Stimulated activated CD4-positive, alpha-beta T cell treated with anti-CD3 and anti-CD28 coated beads, Interleukin-1b, Interleukin-23, amount 100 ng/mL, for 1 hour (primary cell): ENCODE results near the gene RBCK1.

Source experiments
- DNase-seq, 2 donors: peaks; one replicate each; pipeline ENCODE4 v3.0.0-alpha.2; 2020; ENCODE audit warnings: low read depth in 2 of 2

RBCK1 gene

DNA sequence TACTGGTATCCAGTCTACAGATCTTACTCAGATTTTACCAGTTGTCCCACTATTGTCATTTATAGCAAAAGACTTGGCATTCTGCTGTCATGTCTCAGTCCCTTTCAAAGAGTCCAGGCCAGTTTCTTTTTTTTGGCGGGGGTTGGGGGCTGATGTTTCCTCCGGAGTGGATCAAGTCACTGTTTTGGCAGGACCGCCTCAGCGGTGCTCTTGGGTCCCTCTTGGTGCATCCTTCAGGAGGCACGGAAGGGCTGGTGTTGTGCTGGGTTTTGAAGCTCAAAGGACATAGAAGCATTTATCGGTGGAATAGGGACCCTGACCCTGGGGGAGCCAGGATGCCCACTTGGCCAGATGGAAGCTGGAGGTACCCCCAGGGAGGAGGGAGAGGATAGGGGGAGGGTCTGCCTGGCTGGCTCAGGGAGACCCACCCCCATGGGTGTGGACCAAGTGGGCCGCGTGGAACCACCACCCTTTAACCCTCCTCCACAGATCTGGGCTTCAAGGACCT lies 10.8 kb downstream of the RBCK1 start:
- no peak for DNase-seq

DNA sequence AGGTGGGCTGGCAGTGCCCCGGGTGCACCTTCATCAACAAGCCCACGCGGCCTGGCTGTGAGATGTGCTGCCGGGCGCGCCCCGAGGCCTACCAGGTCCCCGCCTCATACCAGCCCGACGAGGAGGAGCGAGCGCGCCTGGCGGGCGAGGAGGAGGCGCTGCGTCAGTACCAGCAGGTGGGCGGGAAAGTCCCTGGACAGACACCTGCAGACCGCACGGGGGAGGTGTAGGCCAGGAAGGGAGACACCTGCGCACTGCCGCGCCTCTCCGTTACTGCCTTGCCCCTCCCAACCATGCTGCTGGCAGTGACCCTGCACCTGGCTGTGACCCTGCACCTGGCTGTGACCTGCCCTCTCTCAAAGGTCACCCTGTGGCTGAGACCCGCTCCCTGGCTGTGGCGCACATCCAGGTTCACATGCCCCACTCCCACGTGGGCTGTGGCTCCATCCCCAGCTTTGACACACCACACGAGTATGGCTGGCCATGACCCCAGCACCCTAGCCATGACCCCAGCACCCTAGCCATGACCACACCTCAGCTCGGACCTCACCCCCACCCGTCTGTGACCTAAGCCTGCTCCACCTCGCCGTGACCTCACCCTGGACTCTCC lies 11.6 kb downstream of the RBCK1 start:
- no peak for DNase-seq

DNA sequence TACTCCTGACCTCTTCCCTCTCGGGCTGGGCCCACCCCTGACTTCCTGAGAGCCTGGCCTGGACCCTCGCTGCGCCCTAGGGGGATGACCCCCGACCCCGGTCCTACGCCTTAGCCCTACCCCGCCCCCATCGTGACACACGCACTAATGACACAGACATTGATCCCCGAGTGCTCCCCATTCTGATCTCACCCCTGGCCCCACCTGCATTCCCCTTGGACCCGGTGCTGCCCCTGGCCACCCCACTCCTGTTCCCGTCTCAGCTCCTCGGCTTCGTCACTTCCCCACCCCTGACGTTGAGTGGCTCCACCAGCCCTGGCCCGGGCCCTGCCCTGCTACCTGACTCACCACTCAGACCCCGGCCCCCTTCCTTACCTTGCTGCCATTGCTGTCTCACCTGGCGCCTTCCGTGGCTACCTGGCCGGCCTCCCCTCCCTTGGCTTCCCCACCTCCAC lies 12.1 kb downstream of the RBCK1 start:
- no peak for DNase-seq

DNA sequence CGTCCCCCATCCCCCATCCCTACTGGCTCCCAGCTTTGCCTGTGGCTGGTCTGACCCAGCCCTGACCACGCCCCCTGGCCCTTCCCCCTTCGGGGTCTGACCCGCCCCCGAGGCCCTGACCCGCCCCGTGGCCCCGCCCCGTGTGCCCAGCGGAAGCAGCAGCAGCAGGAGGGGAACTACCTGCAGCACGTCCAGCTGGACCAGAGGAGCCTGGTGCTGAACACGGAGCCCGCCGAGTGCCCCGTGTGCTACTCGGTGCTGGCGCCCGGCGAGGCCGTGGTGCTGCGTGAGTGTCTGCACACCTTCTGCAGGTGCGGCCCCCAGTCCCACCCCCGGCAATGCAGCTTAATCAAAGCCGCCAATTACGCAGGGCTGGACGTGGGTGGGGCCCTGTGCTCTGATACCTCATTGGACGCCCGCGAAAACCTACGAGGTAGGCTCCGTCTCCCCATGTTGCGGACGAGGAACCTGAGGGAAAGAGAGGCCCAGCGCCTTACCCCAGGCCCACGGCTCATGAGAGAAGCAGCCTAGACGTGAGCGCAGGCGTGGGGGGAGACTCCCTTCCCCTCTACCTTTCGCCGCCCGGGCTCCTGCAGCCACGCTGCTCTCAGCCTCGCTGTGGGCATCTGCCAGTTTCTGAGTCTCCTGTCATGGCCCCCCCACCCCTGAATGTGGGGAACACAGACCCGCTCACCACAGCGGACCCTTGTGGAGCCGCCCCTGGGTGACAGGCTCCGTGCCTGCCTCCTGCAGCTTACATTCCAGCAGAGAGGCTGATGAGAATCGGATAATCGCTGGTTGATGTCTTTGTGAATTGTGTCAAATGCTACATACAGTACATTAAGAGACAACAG lies 12.8 kb downstream of the RBCK1 start:
- DNase-seq = no peak

DNA sequence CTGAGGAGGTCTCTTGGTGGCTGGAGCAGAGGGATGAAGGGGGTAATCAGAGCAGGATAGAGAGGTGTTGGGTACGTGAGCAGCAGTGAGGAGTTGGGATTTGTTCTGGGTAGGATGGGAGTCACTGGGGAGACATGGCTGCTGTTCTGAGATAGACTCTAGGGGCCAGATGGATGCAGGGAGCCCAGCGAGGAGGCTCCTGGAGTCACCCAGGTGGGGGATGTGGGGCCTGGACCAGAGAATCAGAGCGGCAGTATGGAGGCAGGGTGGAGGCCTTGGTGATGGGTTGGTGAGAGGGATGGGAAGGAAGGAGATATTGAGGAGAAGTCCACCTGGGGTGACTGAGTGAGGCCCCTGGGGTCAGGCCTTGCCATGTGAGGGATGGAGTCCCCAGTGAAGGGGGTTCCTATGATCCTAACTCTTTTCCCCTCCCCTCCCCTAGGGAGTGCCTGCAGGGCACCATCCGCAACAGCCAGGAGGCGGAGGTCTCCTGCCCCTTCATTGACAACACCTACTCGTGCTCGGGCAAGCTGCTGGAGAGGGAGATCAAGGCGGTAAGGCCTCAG lies 13.7 kb downstream of the RBCK1 start:
- no peak for DNase-seq

DNA sequence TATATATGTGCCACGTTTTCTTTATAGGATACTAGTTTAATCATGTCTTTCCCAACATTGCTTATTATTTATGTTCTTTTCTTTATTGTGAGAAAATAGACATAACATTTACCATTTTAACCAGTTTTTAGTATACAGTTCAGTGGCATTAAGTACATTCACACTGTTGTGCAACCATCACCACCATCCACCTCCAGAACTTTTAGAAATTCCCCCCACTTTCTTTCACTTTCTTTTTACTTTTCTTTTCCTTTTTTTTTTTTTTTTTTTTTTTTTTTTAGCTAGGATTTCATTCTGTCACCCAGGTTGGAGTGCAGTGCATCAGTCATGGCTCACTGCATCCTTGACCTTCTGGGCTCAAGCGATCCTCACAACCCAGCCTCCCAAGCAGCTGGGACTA lies 18.5 kb downstream of the RBCK1 start:
- no peak for DNase-seq

DNA sequence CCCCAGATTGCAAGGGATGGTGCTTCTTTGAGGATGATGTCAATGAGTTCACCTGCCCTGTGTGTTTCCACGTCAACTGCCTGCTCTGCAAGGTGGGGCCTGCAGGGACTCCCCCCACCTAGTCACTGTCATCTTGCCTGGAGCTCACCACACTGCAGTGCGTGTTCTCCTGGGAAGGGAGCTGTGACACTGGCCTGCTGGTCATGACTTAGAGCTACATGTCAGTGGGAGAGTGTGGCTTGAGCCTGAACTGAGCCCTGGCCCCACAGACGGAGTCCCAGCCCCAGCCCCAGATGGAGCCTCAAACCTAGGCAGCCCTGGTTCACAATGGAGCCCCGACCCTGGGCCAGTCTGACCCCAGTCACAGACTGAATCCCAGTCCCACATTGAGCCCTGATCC lies 19.3 kb downstream of the RBCK1 start:
- no peak for DNase-seq

DNA sequence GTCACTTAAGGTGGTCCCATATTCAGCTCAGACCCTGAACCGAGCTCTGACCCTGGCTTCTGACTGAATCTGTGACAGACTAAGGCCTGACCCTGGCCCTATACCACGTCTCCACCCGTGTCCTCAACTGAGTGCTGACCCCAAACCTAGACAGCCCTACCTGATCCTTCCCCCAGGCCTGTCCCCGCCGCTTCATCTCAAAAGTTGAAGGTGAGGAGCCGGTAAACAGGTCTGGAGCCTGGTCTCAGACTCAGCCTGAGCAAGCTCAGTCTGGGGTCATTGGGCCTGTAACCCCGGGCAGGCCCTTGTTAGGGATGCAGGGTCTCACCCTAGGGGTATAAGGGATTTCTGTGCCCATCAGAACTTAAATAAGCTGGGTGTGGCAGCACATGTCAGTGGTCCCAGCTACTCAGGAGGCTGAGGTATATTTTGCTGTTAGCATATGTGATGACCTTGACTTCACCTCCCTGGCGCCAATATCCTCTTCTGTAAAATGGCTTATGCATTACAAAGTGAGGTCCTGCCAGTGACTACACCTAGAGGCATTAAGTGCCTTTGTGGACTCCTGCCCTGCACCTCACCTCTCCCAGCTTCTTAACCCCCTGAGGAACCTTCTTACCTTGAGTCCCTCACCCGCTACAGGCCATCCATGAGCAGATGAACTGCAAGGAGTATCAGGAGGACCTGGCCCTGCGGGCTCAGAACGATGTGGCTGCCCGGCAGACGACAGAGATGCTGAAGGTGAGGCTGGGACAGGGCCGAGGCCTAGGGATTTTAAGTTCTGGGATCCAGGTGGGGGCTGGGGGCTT lies 20.0 kb downstream of the RBCK1 start:
- DNase-seq = no peak

DNA sequence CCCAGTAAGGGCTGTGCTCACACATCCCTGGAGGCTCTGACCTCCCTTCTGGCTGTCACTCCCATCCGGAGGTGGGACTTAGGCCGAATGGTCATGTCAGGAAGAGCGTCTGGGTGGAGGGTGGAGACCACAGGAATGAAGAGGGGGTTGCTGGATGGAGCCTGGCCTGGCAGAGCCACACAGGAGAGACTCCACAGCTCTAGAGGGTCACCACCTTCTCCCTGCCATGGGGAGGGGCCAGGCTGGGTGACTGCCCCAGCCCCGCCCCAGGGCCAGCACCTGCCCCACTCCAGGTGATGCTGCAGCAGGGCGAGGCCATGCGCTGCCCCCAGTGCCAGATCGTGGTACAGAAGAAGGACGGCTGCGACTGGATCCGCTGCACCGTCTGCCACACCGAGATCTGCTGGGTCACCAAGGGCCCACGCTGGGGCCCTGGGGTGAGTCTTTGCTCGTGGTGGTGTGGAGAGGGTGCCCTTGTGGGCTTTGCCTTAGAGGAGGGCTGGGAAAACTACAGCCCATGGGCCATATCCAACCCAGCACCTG lies 20.6 kb downstream of the RBCK1 start:
- no peak for DNase-seq

DNA sequence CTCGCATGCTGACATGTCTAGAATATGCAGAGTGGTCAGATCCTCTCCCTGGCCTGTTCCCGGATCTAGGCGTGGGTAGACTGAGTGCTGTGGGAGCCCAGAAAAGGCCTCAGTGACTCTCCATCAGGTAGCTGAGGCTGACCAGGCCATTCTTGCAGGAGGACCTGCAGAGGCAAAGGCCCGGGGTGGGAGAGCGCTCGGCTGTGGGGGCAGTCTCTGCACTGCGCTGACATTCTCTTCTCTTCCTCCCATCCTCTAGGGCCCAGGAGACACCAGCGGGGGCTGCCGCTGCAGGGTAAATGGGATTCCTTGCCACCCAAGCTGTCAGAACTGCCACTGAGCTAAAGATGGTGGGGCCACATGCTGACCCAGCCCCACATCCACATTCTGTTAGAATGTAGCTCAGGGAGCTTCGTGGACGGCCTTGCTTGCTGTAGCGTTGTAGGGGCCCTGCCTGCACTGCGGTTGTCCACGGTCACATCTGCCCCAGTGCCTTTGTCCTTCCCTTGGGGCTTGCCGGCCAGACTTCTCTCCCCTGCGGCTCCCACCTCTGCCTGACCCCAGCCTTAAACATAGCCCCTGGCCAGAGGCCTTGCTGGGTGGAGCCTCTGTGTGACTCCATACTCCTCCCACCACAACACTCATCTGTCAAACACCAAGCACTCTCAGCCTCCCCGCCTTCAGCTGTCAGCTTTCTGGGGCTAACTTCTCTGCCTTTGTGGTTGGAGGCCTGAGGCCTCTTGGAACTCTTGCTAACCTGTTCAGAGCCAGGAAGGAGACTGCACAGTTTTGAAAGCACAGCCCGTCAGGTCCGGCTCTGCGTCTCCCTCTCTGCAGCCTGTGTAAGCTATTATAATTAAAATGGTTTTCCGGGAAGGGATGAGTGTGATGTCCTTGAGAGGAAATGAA lies 22.2 kb downstream of the RBCK1 start:
- DNase-seq = no peak

DNA sequence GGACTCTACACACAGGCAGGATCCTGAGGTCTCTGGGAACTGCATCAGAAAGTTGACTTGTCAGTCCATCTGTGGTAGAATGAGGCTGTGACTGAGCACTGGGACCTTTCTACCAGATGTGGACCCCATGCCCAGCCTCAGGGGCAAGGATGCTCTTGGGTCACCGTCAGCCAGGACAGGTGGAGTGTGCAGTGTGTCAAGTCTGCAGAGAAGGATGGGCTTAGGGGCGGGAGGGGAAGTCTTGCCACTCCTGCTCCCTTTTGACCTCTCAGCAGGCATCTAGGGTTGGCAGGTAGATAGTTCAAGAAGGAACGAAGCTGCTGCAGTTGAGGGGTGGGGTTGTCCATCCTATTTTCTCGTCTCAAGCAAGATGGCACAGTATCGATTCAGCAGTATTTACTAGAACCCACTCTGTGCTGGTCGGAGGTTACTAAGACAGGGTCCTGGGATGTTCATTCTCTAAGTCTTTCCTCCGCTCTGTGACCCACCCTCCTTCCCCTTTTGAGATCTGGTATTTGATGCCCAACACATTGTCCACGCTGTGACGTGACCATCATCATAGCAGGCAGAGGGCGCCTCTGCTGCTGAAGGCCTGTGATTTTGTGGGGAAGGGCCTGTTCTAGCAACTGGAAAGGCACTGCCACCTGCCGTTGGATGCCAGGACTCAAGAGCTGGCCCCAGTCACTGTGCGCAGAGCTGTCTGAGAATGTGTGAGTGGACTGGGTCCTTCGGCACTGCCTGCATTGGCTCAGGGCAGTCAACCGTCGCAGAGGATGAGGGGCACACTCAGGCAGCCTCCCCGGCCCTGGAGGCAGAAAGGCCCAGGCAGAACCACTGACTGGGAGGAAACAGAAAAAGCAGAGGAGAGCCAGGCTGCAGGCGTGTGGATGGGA lies 23.2 kb downstream of the RBCK1 start:
- DNase-seq = no peak

DNA sequence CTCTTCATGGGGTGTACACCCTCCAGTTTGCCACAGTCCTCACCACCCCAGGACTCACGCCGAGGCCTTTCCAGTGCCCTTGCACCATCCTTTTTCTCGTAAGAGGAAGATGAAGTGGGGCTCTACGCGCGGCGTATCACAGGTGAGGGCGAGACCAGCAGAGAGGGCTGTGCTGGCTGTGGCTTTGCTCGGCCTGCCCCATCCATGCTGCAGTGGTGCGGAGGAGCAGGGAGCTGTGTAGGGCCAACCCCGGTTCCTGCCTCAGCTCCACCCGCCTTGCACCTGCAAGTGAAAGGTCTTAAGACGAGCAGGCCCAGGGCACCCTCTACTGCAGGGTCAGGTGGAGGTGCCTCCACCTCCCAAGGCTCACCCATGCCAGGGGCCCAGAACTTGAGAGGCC lies 24.1 kb downstream of the RBCK1 start:
- DNase-seq = no peak

DNA sequence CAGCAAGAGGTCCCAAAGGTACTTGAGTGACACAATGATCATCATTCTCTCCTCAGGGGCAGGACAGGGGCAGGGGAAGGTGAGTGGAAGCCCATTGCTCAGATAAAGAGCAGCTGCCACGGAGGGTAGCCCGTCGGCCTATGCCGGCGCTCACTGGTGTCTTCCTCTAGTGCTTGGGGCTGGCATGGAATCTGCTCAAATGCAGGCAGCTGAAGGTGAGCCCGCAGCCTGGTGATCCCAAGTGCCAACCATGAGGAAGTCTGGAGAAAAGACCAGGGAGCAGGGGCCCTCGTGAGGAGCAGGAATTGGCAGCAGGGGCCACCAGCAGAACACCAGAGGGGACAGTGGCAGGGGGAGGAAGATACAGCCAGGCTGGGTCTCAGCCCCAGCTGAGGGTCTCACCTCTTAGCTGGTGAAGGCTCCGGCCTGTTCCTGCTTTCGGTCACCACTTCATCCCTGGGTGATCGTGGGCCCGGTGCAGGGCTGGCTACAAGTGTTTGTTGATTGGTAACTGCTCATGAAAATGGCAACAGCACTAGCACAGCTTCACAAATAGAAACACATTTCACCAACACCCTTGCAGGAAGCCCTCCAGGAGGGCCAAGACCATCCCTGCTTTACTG lies 24.7 kb downstream of the RBCK1 start:
- DNase-seq = no peak

DNA sequence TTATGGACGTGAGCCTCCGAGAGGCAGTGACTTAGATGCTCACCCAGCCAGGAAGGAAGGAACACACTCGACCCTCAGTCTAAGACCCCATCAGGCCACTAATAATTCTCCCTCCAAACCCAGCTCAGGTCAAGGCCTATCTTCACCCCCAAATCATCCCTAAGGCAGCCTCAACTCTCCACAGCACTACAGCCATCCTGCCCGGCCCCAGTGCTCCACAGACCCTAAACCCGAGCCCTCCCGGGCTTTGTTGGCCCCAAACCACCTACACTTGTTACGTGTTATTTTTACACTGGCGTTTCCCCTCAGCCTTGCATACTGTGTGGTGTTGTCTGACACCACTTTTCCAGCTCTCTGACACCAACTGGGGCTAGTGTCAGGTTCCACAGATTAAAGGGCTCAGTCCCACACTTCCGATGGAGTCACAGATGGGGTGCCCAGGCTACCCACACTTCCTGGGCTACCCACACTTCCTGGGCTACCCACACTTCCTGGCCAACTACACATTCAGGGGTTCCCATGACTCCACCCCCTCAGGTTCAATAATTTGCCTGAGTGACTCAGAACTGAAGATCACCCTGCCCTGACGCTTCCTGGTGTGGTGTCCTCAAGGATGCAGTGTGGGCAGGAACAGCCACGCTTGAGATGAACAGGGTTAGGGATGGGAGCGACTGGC lies 25.3 kb downstream of the RBCK1 start:
- peak; percentile 17 to 23 for DNase-seq

DNA sequence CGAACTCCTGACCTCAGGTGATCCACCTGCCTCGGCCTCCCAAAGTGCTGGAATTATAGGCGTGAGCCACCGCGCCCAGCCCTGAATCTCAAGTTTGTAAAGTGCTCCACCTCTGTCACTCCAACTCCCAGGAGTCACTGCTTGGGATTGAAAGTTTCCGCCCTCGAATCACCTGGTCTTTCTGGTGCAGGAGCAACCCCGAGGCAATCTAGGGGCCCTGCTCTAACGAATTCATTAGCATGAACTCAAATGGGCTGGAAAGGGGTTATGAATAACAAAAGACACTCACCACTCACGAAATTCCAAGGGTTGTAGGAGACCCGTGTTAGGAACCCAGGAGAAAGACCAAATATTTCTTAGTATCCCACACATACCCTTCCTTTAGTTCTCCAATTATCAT lies 26.1 kb downstream of the RBCK1 start:
- no peak for DNase-seq

DNA sequence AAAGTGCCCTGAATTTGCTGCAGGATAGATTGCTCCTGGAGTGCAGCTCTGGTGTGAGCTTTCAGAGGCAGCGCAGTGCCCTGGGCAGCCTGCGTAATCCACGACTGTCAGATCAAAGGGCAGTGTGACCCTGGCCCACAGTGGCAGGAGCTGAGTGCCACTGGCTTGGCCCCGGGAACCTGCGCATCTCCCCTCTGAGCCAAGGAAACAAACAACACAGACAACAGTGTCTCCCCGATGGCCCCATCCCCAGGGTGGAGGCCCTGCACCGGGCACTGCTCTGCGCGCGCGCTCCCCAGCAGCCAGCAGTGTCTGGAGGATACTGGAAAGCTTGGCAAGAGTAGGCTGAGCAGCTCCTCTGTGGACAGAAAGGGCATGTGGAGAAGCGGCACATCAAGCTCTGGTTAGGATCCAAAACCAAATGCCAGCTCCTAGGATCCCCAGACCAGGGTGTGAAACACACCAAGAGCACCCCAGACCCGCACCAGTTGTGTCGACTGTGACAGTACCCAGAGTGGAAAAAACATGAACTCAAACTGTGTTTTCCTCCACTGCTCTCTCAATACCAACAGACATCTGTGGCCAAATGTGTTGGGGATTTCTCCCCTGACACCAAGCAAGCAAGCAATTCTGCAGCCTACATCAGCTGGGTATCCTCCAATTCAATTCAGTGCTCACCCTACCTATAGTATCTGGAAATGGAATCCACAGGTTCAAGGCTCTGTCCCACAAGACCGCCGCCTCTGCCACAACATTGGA lies 26.7 kb downstream of the RBCK1 start:
- DNase-seq = no peak

DNA sequence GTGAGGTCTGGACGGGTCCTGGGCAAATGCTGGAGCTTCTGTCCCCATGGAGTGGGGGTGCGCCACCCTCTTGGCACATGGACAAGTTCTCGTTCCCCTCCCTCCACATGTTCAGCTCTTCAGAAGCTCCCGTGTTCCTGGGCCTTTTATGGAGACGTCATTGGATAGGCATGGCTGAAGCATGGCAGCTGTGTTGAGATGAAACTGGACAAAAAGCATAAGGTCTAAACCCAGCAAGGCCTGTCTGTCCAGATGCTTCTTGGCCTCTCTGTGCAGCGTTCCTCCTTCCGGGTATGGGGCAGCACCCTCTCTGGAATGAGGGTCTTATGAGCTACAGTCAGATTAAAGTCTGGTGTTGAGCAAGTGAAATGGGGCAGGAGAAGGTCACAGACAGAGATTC lies 27.5 kb downstream of the RBCK1 start:
- DNase-seq = no peak

DNA sequence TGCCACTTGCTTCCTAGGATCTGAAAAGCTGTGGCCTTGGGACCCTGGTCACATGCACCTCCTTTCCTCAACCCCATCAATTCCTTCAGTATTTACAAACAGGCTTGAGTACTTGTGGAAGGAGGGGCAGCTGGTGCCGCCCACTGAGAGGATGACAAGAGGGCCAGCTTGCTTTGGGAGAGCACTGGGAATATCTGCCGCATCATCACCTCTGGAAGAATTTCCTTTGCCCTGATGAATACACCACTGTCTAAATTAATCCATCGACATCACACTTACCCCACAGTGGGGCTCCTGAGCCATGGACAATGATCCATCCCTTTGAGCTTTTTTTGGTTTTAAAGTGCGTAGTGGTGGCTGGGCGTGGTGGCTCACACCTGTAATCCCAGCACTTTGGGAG lies 28.4 kb downstream of the RBCK1 start:
- DNase-seq = no peak
